Measurements from ENCODE around the gene CEP120. TPM values are rescaled to one million over a fixed set of nuclear protein-coding genes. Genes with fewer than 3 reads are reported as not detected.

CEP120 gene
- total RNA-seq, 3 donors from 2014 or later = 18.0 to 20.6 (median 18.1) TPM

Other genes with a start within 250 kb of the CEP120 start
- gene CSNK1G3, start 88.8 kb upstream of the CEP120 start, total RNA-seq = 10 to 100 TPM; 34.5 to 38.2 (median 38.1) TPM

All from activated T-cell treated with anti-CD3 and anti-CD28 coated beads, Interleukin-2, amount 50 U/mL, for 4 hours (primary cell).